Measurements from ENCODE around the gene EPM2A.

EPM2A gene

DNA sequence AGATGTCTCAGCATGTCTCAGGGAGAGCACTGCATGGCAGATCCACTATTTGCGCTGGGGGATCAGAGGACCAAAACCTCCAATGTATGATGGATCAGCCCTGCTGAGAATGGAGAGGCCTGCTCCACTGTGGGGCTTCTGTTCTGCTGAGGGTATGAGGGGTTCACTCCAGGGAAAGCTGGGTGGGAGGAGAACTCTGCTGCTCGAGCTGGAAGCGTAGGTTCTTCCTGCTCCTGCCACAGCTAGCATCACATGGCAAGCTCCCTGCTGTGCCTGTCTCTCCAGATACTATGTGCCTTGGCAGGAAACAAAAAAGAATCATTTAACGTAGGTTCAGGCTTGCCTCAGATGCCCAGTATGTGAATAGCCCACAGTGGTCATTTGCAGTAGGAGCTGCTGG is 105.8 kb downstream of the EPM2A start:
- Histone ChIP-seq H3K9ac (ENCODE audit: low read length) (no peak overlapping the region), H3K27ac (ENCODE audit: low read length) (no peak overlapping the region), H3K4me3 (ENCODE audit: low read length) (no peak overlapping the region), H3K4me1 (ENCODE audit: control insufficient read depth, low read depth, low read length) (no peaks in the 10 kb centered on the region), H3K9me3 (ENCODE audit: control insufficient read depth, low read depth, low read length) (no peaks in the 10 kb centered on the region), H3K27me3 (ENCODE audit: control insufficient read depth, insufficient read depth, low read length) (no peaks in the 10 kb centered on the region), H3K36me3 (ENCODE audit: control insufficient read depth, low read depth, low read length) (no peaks in the 10 kb centered on the region)

DNA sequence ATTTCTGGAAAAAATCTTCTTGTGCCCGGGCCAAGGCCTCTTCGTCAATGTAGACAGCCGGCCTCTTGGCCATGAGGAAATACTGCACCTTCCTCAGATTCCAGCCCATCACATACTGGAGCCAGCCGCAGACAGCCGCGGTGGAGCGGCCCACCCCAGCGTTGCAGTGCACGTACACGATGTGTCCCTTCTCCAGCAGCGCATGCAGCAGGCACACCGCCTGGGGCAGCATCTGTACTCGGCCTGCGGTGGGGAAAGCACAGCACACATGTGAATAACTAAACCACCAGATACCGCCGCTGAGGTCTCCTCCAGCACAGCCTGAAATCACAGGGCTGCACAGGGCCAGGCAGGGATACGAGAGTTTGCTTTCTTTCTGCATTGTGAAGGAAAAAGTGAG is 107.9 kb downstream of the EPM2A start:
- no peaks in the 10 kb centered on the region for H3K9me3 ChIP-seq (ENCODE audit: control insufficient read depth, low read depth, low read length)
- no peak overlapping the region for H3K27ac ChIP-seq (ENCODE audit: low read length)
- no peak overlapping the region for H3K9ac ChIP-seq (ENCODE audit: low read length)
- no peaks in the 10 kb centered on the region for H3K36me3 ChIP-seq (ENCODE audit: control insufficient read depth, low read depth, low read length)
- H3K4me1 ChIP-seq (ENCODE audit: control insufficient read depth, low read depth, low read length), result no peaks in the 10 kb centered on the region
- H3K4me3 ChIP-seq (ENCODE audit: low read length), result no peak overlapping the region
- no peaks in the 10 kb centered on the region for H3K27me3 ChIP-seq (ENCODE audit: control insufficient read depth, insufficient read depth, low read length)

DNA sequence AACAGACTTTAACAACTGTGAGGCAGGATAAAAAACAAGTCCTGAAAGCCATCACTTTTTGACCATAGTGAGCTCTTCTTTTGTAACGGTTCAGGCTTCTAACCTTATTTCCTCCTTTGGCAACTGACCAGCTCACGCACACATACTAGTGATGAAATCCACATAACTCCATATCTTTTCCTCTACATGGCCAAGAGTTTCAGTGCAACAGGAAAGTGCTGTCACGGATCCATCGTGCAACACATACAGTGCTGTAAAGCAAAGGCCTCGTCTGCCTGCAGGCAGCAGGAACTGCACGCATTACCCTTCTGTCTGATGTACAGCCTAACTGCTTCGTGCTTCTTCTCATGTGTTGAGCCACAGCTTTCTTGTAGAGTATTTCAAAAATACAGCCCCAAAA is 108.5 kb downstream of the EPM2A start:
- no peak overlapping the region for H3K4me3 ChIP-seq (ENCODE audit: low read length)
- no peak overlapping the region for H3K27ac ChIP-seq (ENCODE audit: low read length)
- H3K9ac ChIP-seq (ENCODE audit: low read length), result no peak overlapping the region
- no peaks in the 10 kb centered on the region for H3K9me3 ChIP-seq (ENCODE audit: control insufficient read depth, low read depth, low read length)
- no peaks in the 10 kb centered on the region for H3K27me3 ChIP-seq (ENCODE audit: control insufficient read depth, insufficient read depth, low read length)
- H3K36me3 ChIP-seq (ENCODE audit: control insufficient read depth, low read depth, low read length), result no peaks in the 10 kb centered on the region
- H3K4me1 ChIP-seq (ENCODE audit: control insufficient read depth, low read depth, low read length), result no peaks in the 10 kb centered on the region

DNA sequence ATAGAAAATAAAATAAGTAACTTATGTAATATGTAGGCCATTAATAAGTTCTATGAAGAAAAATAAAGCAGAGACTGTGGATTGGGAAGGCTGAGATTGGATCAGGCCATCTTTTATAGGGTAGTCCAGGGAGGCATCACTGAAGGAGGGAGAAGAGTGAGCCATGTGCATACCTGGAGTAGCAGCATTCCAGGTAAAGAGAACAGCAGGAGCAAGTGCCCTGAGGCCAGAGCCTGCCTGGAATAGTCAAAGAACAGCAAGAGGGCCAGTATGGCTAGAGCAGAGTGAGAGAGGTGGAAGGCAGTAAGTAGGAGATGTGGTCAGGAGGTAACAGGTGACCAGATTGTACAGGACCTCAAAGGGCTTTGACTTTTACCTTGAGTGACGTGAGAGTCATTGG is 112.1 kb downstream of the EPM2A start:
- no peak overlapping the region for H3K9ac ChIP-seq (ENCODE audit: low read length)
- H3K36me3 ChIP-seq (ENCODE audit: control insufficient read depth, low read depth, low read length), result no peaks in the 10 kb centered on the region
- H3K27ac ChIP-seq (ENCODE audit: low read length), result no peak overlapping the region
- no peak overlapping the region for H3K4me3 ChIP-seq (ENCODE audit: low read length)
- no peaks in the 10 kb centered on the region for H3K27me3 ChIP-seq (ENCODE audit: control insufficient read depth, insufficient read depth, low read length)
- H3K9me3 ChIP-seq (ENCODE audit: control insufficient read depth, low read depth, low read length), result no peaks in the 10 kb centered on the region
- no peaks in the 10 kb centered on the region for H3K4me1 ChIP-seq (ENCODE audit: control insufficient read depth, low read depth, low read length)

DNA sequence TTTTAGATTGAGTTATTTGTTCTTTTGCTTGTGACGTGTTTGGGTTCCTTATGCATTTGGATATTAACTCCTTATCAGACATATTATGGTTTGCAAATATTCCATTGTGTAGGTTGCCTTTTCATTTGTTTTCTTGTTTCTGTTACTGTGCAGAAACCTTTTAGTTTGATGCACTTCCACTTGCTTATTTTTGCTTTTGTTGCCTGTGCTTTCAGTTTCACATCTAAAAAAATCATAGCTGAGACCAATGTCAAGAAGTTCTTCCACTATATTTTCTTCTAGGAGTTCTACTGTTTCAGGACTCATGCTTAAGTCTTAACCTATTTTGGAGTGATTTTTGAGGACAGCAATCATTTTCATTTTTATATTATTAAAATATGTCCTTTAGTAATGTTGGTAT is 113.5 kb downstream of the EPM2A start:
- H3K36me3 ChIP-seq (ENCODE audit: control insufficient read depth, low read depth, low read length), result no peaks in the 10 kb centered on the region
- no peak overlapping the region for H3K4me3 ChIP-seq (ENCODE audit: low read length)
- no peaks in the 10 kb centered on the region for H3K9me3 ChIP-seq (ENCODE audit: control insufficient read depth, low read depth, low read length)
- H3K27me3 ChIP-seq (ENCODE audit: control insufficient read depth, insufficient read depth, low read length), result no peaks in the 10 kb centered on the region
- H3K27ac ChIP-seq (ENCODE audit: low read length), result no peak overlapping the region
- H3K9ac ChIP-seq (ENCODE audit: low read length), result no peak overlapping the region
- H3K4me1 ChIP-seq (ENCODE audit: control insufficient read depth, low read depth, low read length), result no peaks in the 10 kb centered on the region

DNA sequence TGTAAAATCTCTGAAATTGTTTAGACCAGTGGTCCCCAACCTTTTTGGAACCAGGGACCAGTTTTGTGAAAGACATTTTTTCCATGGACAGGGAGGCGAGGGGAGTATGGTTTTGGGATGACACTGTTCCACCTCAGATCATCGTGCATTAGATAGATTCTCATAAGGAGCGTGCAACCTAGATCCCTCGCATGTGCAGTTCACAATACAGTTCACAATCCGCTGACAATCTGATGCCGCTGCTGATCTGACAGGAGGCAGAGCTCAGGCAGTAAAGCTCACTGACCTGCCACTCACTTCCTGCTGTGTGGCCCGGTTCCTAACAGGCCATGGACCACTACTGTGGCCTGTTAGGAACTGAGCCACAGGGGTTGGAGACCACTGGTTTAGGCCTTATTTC is 115.2 kb downstream of the EPM2A start:
- Histone ChIP-seq H3K4me1 (ENCODE audit: control insufficient read depth, low read depth, low read length) (no peaks in the 10 kb centered on the region), H3K4me3 (ENCODE audit: low read length) (no peak overlapping the region), H3K36me3 (ENCODE audit: control insufficient read depth, low read depth, low read length) (no peaks in the 10 kb centered on the region), H3K9ac (ENCODE audit: low read length) (no peak overlapping the region), H3K27me3 (ENCODE audit: control insufficient read depth, insufficient read depth, low read length) (no peaks in the 10 kb centered on the region), H3K27ac (ENCODE audit: low read length) (no peak overlapping the region), H3K9me3 (ENCODE audit: control insufficient read depth, low read depth, low read length) (no peaks in the 10 kb centered on the region)

DNA sequence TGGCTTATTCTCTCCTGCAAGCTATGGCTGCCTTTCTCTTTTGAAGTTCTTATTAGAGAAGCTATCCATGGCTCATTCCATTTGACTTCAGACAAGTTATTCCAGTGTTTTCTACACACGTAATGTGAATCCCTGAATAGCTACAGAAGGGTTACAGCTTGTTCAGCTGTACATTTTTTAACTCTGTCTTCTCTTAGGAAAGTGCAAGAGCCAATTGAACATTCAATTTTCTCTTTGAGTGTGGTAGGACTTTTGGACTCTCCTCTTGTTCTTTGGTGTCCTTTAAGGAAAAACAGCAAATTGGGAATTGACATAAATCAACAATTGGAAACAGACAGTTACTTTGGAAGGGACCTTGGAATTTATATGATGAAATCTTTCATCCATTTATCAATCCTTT is 125.8 kb downstream of the EPM2A start:
- no peak overlapping the region for H3K27ac ChIP-seq (ENCODE audit: low read length)
- H3K4me1 ChIP-seq (ENCODE audit: control insufficient read depth, low read depth, low read length), result no peaks in the 10 kb centered on the region
- no peak overlapping the region for H3K9ac ChIP-seq (ENCODE audit: low read length)
- no peak overlapping the region for H3K4me3 ChIP-seq (ENCODE audit: low read length)
- H3K9me3 ChIP-seq (ENCODE audit: control insufficient read depth, low read depth, low read length), result no peaks in the 10 kb centered on the region
- no peaks in the 10 kb centered on the region for H3K27me3 ChIP-seq (ENCODE audit: control insufficient read depth, insufficient read depth, low read length)
- H3K36me3 ChIP-seq (ENCODE audit: control insufficient read depth, low read depth, low read length), result no peaks in the 10 kb centered on the region

DNA sequence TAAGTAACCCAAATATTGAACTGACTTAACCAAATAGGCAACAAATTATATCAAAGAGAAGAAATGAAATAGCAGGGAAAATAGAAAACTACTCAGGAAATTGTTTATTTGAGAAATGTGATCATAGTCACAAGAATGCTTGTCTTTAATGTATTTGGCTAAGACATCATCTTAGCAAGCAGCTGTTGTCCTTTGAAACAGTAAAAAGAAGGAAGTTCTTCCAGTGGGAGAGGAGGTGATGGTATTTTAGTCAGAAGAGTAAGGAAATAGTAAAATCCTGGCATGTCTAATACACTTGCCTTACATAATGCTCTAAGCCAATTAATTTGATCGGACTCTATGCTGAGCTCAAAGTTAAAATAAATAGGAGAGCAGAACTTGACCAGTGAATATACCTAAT is 126.5 kb downstream of the EPM2A start:
- H3K9ac ChIP-seq (ENCODE audit: low read length), result no peak overlapping the region
- H3K4me3 ChIP-seq (ENCODE audit: low read length), result no peak overlapping the region
- H3K27ac ChIP-seq (ENCODE audit: low read length), result no peak overlapping the region
- H3K4me1 ChIP-seq (ENCODE audit: control insufficient read depth, low read depth, low read length), result no peaks in the 10 kb centered on the region
- no peaks in the 10 kb centered on the region for H3K36me3 ChIP-seq (ENCODE audit: control insufficient read depth, low read depth, low read length)
- no peaks in the 10 kb centered on the region for H3K9me3 ChIP-seq (ENCODE audit: control insufficient read depth, low read depth, low read length)
- no peaks in the 10 kb centered on the region for H3K27me3 ChIP-seq (ENCODE audit: control insufficient read depth, insufficient read depth, low read length)

DNA sequence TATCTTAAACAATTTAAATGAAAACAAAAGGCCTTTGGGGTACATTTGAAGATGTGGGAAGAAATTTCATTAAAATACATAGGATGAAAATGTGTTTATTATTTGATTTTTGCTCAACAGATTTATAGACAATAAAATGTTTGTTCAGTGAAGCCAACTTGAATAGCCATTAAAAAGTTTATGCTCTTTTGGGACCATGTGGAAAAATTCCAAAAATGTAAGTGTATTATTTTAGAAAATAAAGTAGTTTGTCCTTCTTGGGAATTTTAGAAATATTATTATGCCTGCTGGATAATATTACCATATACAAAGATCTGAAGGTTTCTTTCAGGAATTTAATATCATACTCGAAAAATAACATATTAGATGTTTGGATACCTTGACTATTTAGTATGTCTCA is 131.3 kb downstream of the EPM2A start:
- Histone ChIP-seq H3K9me3 (ENCODE audit: control insufficient read depth, low read depth, low read length) (no peaks in the 10 kb centered on the region), H3K27ac (ENCODE audit: low read length) (no peak overlapping the region), H3K4me1 (ENCODE audit: control insufficient read depth, low read depth, low read length) (no peaks in the 10 kb centered on the region), H3K9ac (ENCODE audit: low read length) (no peak overlapping the region), H3K36me3 (ENCODE audit: control insufficient read depth, low read depth, low read length) (no peaks in the 10 kb centered on the region), H3K4me3 (ENCODE audit: low read length) (no peak overlapping the region), H3K27me3 (ENCODE audit: control insufficient read depth, insufficient read depth, low read length) (no peaks in the 10 kb centered on the region)

DNA sequence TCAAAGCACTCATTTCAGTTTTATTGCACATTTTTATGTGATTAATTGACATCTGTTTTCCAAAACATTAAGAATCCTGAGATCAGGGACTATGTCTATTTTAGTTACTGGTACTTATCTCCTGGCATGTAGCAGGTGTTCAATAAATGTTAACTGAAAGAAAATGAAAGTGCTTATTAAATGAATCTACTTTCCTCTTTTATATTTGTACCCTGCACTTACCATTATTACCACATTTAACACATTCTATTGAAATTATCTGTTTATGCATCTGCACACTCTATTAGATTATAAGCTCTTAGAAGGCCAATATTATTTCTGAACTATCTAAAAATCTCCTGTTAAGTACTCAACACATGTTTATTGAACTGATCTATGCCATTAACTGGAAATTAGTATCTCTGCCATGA is 131.9 kb downstream of the EPM2A start:
- Histone ChIP-seq H3K27me3 (ENCODE audit: control insufficient read depth, insufficient read depth, low read length) (no peaks in the 10 kb centered on the region), H3K9me3 (ENCODE audit: control insufficient read depth, low read depth, low read length) (no peaks in the 10 kb centered on the region), H3K9ac (ENCODE audit: low read length) (no peak overlapping the region), H3K4me1 (ENCODE audit: control insufficient read depth, low read depth, low read length) (no peaks in the 10 kb centered on the region), H3K36me3 (ENCODE audit: control insufficient read depth, low read depth, low read length) (no peaks in the 10 kb centered on the region), H3K27ac (ENCODE audit: low read length) (no peak overlapping the region), H3K4me3 (ENCODE audit: low read length) (no peak overlapping the region)

DNA sequence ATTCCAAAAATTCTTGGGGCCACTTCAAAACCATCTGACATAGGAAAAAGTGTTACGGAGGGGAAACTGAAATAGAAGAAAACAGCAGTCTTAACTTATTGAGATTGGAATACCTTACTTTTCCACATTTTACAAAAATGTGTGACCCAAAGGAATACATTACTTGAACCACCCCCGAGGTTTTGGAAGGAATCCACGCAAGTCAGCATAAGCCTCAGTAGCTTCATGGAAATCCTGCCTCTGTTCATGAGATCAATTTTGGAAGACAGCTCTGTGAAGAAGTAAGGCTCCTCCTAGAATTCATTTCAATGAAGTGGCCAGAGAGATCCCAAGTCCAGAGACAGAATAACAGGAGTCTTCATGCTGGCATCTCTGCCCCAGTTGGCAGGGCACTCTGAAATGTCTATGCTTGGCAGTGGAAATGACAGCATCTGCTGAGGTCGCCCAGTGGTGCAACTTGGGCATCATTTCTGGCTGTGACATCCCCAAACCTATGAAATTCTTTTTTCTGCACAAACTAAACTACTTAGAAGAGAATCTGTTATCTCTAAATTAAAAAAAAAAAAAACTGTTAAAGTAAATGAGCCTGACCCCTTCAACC is 132.5 kb downstream of the EPM2A start:
- Histone ChIP-seq H3K27ac (ENCODE audit: low read length) (no peak overlapping the region), H3K27me3 (ENCODE audit: control insufficient read depth, insufficient read depth, low read length) (no peaks in the 10 kb centered on the region), H3K9ac (ENCODE audit: low read length) (no peak overlapping the region), H3K4me1 (ENCODE audit: control insufficient read depth, low read depth, low read length) (no peaks in the 10 kb centered on the region), H3K9me3 (ENCODE audit: control insufficient read depth, low read depth, low read length) (no peaks in the 10 kb centered on the region), H3K4me3 (ENCODE audit: low read length) (no peak overlapping the region), H3K36me3 (ENCODE audit: control insufficient read depth, low read depth, low read length) (no peaks in the 10 kb centered on the region)

DNA sequence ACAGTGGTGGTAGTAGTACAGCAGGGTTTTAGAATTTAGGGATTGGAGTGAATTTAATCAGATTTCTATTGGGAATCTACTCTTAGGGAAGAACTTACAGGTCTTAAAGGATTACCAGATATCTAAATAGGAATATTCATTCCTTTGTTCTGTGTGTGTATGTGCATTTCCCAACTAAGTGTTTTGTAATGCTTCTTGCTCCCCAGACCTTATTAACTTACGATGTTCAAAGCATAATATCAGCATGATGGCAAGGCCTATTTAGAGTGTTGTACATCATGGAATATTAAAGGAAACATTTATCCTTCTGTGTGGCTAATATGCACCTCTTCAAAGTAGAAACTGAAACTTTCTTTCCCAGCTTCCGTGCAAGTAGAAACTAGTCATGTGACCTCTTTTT is 133.9 kb downstream of the EPM2A start:
- Histone ChIP-seq H3K4me1 (ENCODE audit: control insufficient read depth, low read depth, low read length) (no peaks in the 10 kb centered on the region), H3K9ac (ENCODE audit: low read length) (no peak overlapping the region), H3K36me3 (ENCODE audit: control insufficient read depth, low read depth, low read length) (no peaks in the 10 kb centered on the region), H3K27me3 (ENCODE audit: control insufficient read depth, insufficient read depth, low read length) (no peaks in the 10 kb centered on the region), H3K27ac (ENCODE audit: low read length) (no peak overlapping the region), H3K4me3 (ENCODE audit: low read length) (no peak overlapping the region), H3K9me3 (ENCODE audit: control insufficient read depth, low read depth, low read length) (no peaks in the 10 kb centered on the region)
